Measurements from ENCODE around the gene CBARP. TPM values are rescaled to one million over a fixed set of nuclear protein-coding genes. Genes with fewer than 3 reads are reported as not detected.
A peak's percentile ranks its signal among the peaks of the same experiment; 100 is the strongest.

The CBARP gene
- total RNA-seq, 1 donor from 2014 or later = 6.2 TPM

GRCh38 chr19:1275260-1275975, 37.6 kb upstream of the CBARP start, which contains the start of gene FAM174C:
Gene FAM174C, plus strand, starts transcription at chr19:1275530. Its CDS starts 20 bp downstream, at chr19:1275550.
- peak; percentile 98 for DNase-seq (ENCODE audit: low spot score)

GRCh38 chr19:1274852-1275259, 37.1 kb upstream of the CBARP start:
- no peak for DNase-seq (ENCODE audit: low spot score)

- DNase-seq (ENCODE audit: low spot score) = no peak
Observed at GRCh38 chr19:1274081-1274851, 36.5 kb upstream of the CBARP start.

- DNase-seq (ENCODE audit: low spot score) = no peak
Observed at GRCh38 chr19:1273263-1274041, 35.6 kb upstream of the CBARP start.

- DNase-seq (ENCODE audit: low spot score) = no peak
Observed at GRCh38 chr19:1272423-1273262, 34.8 kb upstream of the CBARP start.

GRCh38 chr19:1271528-1272422, 34.0 kb upstream of the CBARP start:
- DNase-seq (ENCODE audit: low spot score) = no peak

GRCh38 chr19:1270854-1271527, 33.2 kb upstream of the CBARP start:
- no peak for DNase-seq (ENCODE audit: low spot score)

- no peak for DNase-seq (ENCODE audit: low spot score)
Observed at GRCh38 chr19:1270213-1270853, 32.5 kb upstream of the CBARP start.

GRCh38 chr19:1269478-1270212, 31.8 kb upstream of the CBARP start:
- peak; percentile 98 for DNase-seq (ENCODE audit: low spot score)

GRCh38 chr19:1269065-1269477, 31.3 kb upstream of the CBARP start, which contains the start of gene CIRBP:
Gene CIRBP, plus strand, starts transcription at chr19:1269332. Its CDS starts 1,602 bp downstream, at chr19:1270934.
- DNase-seq (ENCODE audit: low spot score) = peak; percentile 100

GRCh38 chr19:1268226-1269064, 30.6 kb upstream of the CBARP start:
- no peak for DNase-seq (ENCODE audit: low spot score)

GRCh38 chr19:1267477-1268225, 29.8 kb upstream of the CBARP start:
- no peak for DNase-seq (ENCODE audit: low spot score)

GRCh38 chr19:1266916-1267476, 29.2 kb upstream of the CBARP start:
- peak; percentile 98 for DNase-seq (ENCODE audit: low spot score)

- DNase-seq (ENCODE audit: low spot score) = peak; percentile 99
Observed at GRCh38 chr19:1266129-1266915, 28.5 kb upstream of the CBARP start.

- no peak for DNase-seq (ENCODE audit: low spot score)
Observed at GRCh38 chr19:1265615-1266128, 27.9 kb upstream of the CBARP start.

Data from mesenteric fat pad (tissue), 1 donor.